ENCODE results near the gene PLSCR4.
"Not testable (repeated sequence)": the region's sequence is repeated elsewhere in the genome, so short reads cannot be mapped to it uniquely, and the experiment has no call there.

PLSCR4 gene

GRCh38 chr3:146250449-146251382 is at the start of gene PLSCR4:
TSS of gene PLSCR4 (minus strand) at chr3:146251105. CDS start at chr3:146222071, 29,034 bp downstream.
- Mint-ChIP-seq H3K4me3 (peak within 1 kb of the TSS; percentile 82 to 83), H3K27ac (no peak within 1 kb of the TSS), H3K4me1 (peaks cover 2 to 12% of the 10 kb centered on the region in 2 donors), H3K27me3 (peaks cover 28 to 40% of the 10 kb centered on the region in 2 donors), H3K36me3 (peaks cover 0 to 1% of the 10 kb centered on the region in 2 donors), H3K9me3 (peaks cover 4 to 9% of the 10 kb centered on the region in 2 donors)
- peak; percentile 76 for ATAC-seq (replicated peaks)
- DNase-seq: no peak

- H3K36me3 Mint-ChIP-seq; ATAC-seq (replicated peaks); H3K4me1 Mint-ChIP-seq; H3K27ac Mint-ChIP-seq; H3K27me3 Mint-ChIP-seq; DNase-seq; H3K4me3 Mint-ChIP-seq; H3K9me3 Mint-ChIP-seq: not testable (repeated sequence)
Observed at GRCh38 chr3:146293401-146293800, 42.5 kb upstream of the PLSCR4 start.

GRCh38 chr3:146283781-146284445 is 33.0 kb upstream of the PLSCR4 start:
- Mint-ChIP-seq H3K9me3 (peaks cover 3 to 7% of the 10 kb centered on the region in 2 donors), H3K4me1 (no peaks in the 10 kb centered on the region), H3K27ac (no peak overlapping the region), H3K36me3 (no peaks in the 10 kb centered on the region), H3K27me3 (no peaks in the 10 kb centered on the region), H3K4me3 (no peak overlapping the region)
- ATAC-seq (replicated peaks) (no peak), DNase-seq (no peak)

DNA sequence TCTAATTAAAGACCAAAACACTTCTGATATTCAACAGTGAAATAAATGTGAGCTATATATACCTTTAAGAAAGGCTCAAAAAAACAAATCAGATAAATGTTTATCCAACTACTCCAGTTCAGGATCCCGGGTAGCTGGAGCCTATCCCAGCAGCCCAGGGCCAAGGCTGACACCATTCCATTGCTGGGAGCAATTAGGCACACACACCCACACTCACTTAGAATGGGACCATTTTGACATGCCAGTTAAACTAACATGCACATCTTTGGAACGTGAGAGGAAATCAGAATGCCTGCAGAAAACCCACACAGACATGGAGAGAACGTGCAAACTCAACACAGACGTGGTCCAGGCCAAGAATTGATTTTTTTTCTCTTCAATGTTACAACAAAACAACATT is 30.0 kb upstream of the PLSCR4 start:
- Mint-ChIP-seq H3K9me3 (no peaks in the 10 kb centered on the region), H3K36me3 (no peaks in the 10 kb centered on the region), H3K4me1 (no peaks in the 10 kb centered on the region), H3K27me3 (no peaks in the 10 kb centered on the region), H3K27ac (no peak overlapping the region), H3K4me3 (no peak overlapping the region)
- no peak for ATAC-seq (replicated peaks)
- no peak for DNase-seq

GRCh38 chr3:146279951-146280350 is 29.0 kb upstream of the PLSCR4 start:
- Mint-ChIP-seq H3K4me1 (no peaks in the 10 kb centered on the region), H3K36me3 (no peaks in the 10 kb centered on the region), H3K4me3 (no peak overlapping the region), H3K27me3 (no peaks in the 10 kb centered on the region), H3K9me3 (no peaks in the 10 kb centered on the region), H3K27ac (no peak overlapping the region)
- ATAC-seq (replicated peaks) (no peak), DNase-seq (no peak)

- DNase-seq: no peak
- no peak for ATAC-seq (replicated peaks)
- H3K27ac Mint-ChIP-seq: no peak overlapping the region
Observed at GRCh38 chr3:146279013-146279412, 28.1 kb upstream of the PLSCR4 start.

GRCh38 chr3:146277953-146278631 is 27.2 kb upstream of the PLSCR4 start:
- no peaks in the 10 kb centered on the region for H3K27me3 Mint-ChIP-seq
- H3K9me3 Mint-ChIP-seq: no peaks in the 10 kb centered on the region
- ATAC-seq (replicated peaks) (no peak), DNase-seq (no peak)
- no peak overlapping the region for H3K27ac Mint-ChIP-seq
- H3K36me3 Mint-ChIP-seq: no peaks in the 10 kb centered on the region
- no peak overlapping the region for H3K4me3 Mint-ChIP-seq
- H3K4me1 Mint-ChIP-seq: no peaks in the 10 kb centered on the region

More at GRCh38 chr3:146279013-146279412, 28.1 kb upstream of the PLSCR4 start:
- no peak overlapping the region for H3K4me3 Mint-ChIP-seq
- no peaks in the 10 kb centered on the region for H3K36me3 Mint-ChIP-seq
- H3K27me3 Mint-ChIP-seq: no peaks in the 10 kb centered on the region
- H3K4me1 Mint-ChIP-seq: no peaks in the 10 kb centered on the region
- no peaks in the 10 kb centered on the region for H3K9me3 Mint-ChIP-seq

DNA sequence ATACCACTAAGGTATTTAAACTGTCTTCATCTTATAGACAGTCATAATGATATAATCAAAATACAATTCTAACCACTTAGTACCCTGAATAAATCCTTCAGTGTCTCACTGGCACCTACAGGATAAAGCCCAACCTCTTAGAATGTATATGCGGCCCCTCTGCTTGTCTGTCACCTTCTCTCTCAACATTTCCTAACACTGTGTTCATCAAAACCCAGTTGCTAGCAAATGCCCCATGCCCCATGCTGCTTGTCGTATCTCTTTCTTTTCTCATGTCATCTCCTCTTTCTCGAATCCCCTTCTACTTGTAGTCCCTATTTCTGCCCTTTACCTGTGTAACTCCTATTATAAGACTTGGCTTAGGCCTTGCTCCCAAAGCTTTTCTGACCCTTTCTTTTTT is 24.6 kb upstream of the PLSCR4 start:
- H3K4me1 Mint-ChIP-seq: no peaks in the 10 kb centered on the region
- no peaks in the 10 kb centered on the region for H3K36me3 Mint-ChIP-seq
- no peak for ATAC-seq (replicated peaks)
- H3K9me3 Mint-ChIP-seq: no peaks in the 10 kb centered on the region
- DNase-seq: no peak
- H3K4me3 Mint-ChIP-seq: no peak overlapping the region
- no peak overlapping the region for H3K27ac Mint-ChIP-seq
- H3K27me3 Mint-ChIP-seq: no peaks in the 10 kb centered on the region

- no peaks in the 10 kb centered on the region for H3K4me1 Mint-ChIP-seq
- H3K27me3 Mint-ChIP-seq: no peaks in the 10 kb centered on the region
- DNase-seq: no peak
- H3K36me3 Mint-ChIP-seq: no peaks in the 10 kb centered on the region
- no peak overlapping the region for H3K4me3 Mint-ChIP-seq
- H3K9me3 Mint-ChIP-seq: no peaks in the 10 kb centered on the region
- no peak overlapping the region for H3K27ac Mint-ChIP-seq
- ATAC-seq (replicated peaks): no peak
Observed at GRCh38 chr3:146274833-146275232, 23.9 kb upstream of the PLSCR4 start.

GRCh38 chr3:146273721-146274407 is 23.0 kb upstream of the PLSCR4 start:
- no peaks in the 10 kb centered on the region for H3K4me1 Mint-ChIP-seq
- H3K36me3 Mint-ChIP-seq: no peaks in the 10 kb centered on the region
- H3K27ac Mint-ChIP-seq: no peak overlapping the region
- DNase-seq (no peak), ATAC-seq (replicated peaks) (no peak)
- no peaks in the 10 kb centered on the region for H3K27me3 Mint-ChIP-seq
- no peaks in the 10 kb centered on the region for H3K9me3 Mint-ChIP-seq
- no peak overlapping the region for H3K4me3 Mint-ChIP-seq

- DNase-seq (no peak), ATAC-seq (replicated peaks) (no peak)
- no peaks in the 10 kb centered on the region for H3K4me1 Mint-ChIP-seq
- no peaks in the 10 kb centered on the region for H3K9me3 Mint-ChIP-seq
- H3K36me3 Mint-ChIP-seq: no peaks in the 10 kb centered on the region
- no peaks in the 10 kb centered on the region for H3K27me3 Mint-ChIP-seq
- H3K27ac Mint-ChIP-seq: no peak overlapping the region
- no peak overlapping the region for H3K4me3 Mint-ChIP-seq
Observed at GRCh38 chr3:146271180-146271579, 20.3 kb upstream of the PLSCR4 start.

- Mint-ChIP-seq H3K27ac (no peak overlapping the region), H3K9me3 (no peaks in the 10 kb centered on the region), H3K4me1 (no peaks in the 10 kb centered on the region), H3K27me3 (no peaks in the 10 kb centered on the region), H3K4me3 (no peak overlapping the region), H3K36me3 (no peaks in the 10 kb centered on the region)
- ATAC-seq (replicated peaks) (no peak), DNase-seq (no peak)
Observed at GRCh38 chr3:146269271-146269670, 18.4 kb upstream of the PLSCR4 start.

GRCh38 chr3:146268535-146269219 is 17.8 kb upstream of the PLSCR4 start:
- Mint-ChIP-seq H3K4me3 (no peak overlapping the region), H3K36me3 (no peaks in the 10 kb centered on the region), H3K27ac (no peak overlapping the region), H3K9me3 (no peaks in the 10 kb centered on the region), H3K27me3 (no peaks in the 10 kb centered on the region), H3K4me1 (no peaks in the 10 kb centered on the region)
- ATAC-seq (replicated peaks) (no peak), DNase-seq (no peak)

DNA sequence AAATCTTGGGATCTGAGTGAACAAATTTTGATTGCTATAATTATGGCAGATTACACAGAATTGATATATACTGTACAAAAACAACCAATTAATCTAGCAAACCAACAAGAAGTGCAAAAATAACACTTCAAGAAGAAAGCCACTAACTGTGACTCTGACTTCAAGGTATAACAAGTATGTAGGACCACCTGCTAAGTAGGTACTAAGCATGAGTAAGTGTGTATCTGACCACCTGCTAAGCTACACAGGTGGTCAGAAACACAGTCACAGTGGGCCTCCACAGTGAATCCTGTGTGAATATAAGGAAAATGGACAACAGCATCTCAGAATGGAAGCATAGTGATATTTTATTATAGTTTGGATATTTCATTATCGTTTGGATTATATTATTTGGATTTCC is 14.8 kb upstream of the PLSCR4 start:
- DNase-seq (no peak), ATAC-seq (replicated peaks) (no peak)
- no peak overlapping the region for H3K27ac Mint-ChIP-seq
- H3K9me3 Mint-ChIP-seq: no peaks in the 10 kb centered on the region
- no peak overlapping the region for H3K4me3 Mint-ChIP-seq
- H3K4me1 Mint-ChIP-seq: no peaks in the 10 kb centered on the region
- H3K27me3 Mint-ChIP-seq: peaks cover 0 to 4% of the 10 kb centered on the region in 2 donors
- H3K36me3 Mint-ChIP-seq: no peaks in the 10 kb centered on the region

Measured in stimulated activated naive B cell treated with anti-CD40 and anti-IgM and Interleukin-4, amounts not matched to agents 10 μg/mL and 1 μg/mL and 100 μg/mL, for 72 hours (primary cell).